ENCODE measurements around the gene CNTNAP4. TPM values are rescaled to one million over a fixed set of nuclear protein-coding genes. Genes with fewer than 3 reads are reported as not detected.

CNTNAP4 gene
- total RNA-seq, 6 experiments from 2014 or later = not detected

- Mint-ChIP-seq H3K4me1 (ENCODE audit: low read depth) (no peaks in the 10 kb centered on the region), H3K27ac (no peak overlapping the region), H3K27me3 (ENCODE audit: insufficient read depth) (no peaks in the 10 kb centered on the region), H3K36me3 (ENCODE audit: low read depth) (no peaks in the 10 kb centered on the region), H3K9me3 (peaks cover 40% of the 10 kb centered on the region), H3K4me3 (no peak overlapping the region)
- no peak for DNase-seq
- TF ChIP-seq CTCF (IDR thresholded peaks at IDR 0.05) = no peak
Measured at GRCh38 chr16:76484020-76484419, 206.8 kb downstream of the CNTNAP4 start.

- no peaks in the 10 kb centered on the region for H3K27me3 Mint-ChIP-seq (ENCODE audit: insufficient read depth)
- H3K4me1 Mint-ChIP-seq (ENCODE audit: low read depth) = no peaks in the 10 kb centered on the region
- no peaks in the 10 kb centered on the region for H3K36me3 Mint-ChIP-seq (ENCODE audit: low read depth)
- peaks cover 42% of the 10 kb centered on the region for H3K9me3 Mint-ChIP-seq
- H3K27ac Mint-ChIP-seq = no peak overlapping the region
- H3K4me3 Mint-ChIP-seq = no peak overlapping the region
- TF ChIP-seq CTCF (IDR thresholded peaks at IDR 0.05) = no peak
- DNase-seq = no peak
Measured at GRCh38 chr16:76486740-76487139, 209.5 kb downstream of the CNTNAP4 start.

- DNase-seq = no peak
- Mint-ChIP-seq H3K27ac (no peak overlapping the region), H3K4me1 (ENCODE audit: low read depth) (no peaks in the 10 kb centered on the region), H3K36me3 (ENCODE audit: low read depth) (no peaks in the 10 kb centered on the region), H3K27me3 (ENCODE audit: insufficient read depth) (no peaks in the 10 kb centered on the region), H3K9me3 (peaks cover 37% of the 10 kb centered on the region), H3K4me3 (no peak overlapping the region)
- TF ChIP-seq CTCF (IDR thresholded peaks at IDR 0.05) = no peak
Measured at GRCh38 chr16:76487411-76488064, 210.3 kb downstream of the CNTNAP4 start.

- H3K36me3 Mint-ChIP-seq (ENCODE audit: low read depth) = no peaks in the 10 kb centered on the region
Measured at GRCh38 chr16:76488065-76488417, 210.8 kb downstream of the CNTNAP4 start.

GRCh38 chr16:76490036-76490639 lies 212.9 kb downstream of the CNTNAP4 start:
- H3K36me3 Mint-ChIP-seq (ENCODE audit: low read depth) = no peaks in the 10 kb centered on the region
- no peak overlapping the region for H3K4me3 Mint-ChIP-seq
- H3K9me3 Mint-ChIP-seq = peaks cover 21% of the 10 kb centered on the region
- H3K27ac Mint-ChIP-seq = no peak overlapping the region
- no peaks in the 10 kb centered on the region for H3K4me1 Mint-ChIP-seq (ENCODE audit: low read depth)
- DNase-seq = no peak
- no peaks in the 10 kb centered on the region for H3K27me3 Mint-ChIP-seq (ENCODE audit: insufficient read depth)
- no peak for TF ChIP-seq CTCF (IDR thresholded peaks at IDR 0.05)

More at GRCh38 chr16:76488065-76488417, 210.8 kb downstream of the CNTNAP4 start:
- no peak for TF ChIP-seq CTCF (IDR thresholded peaks at IDR 0.05)
- DNase-seq = no peak
- Mint-ChIP-seq H3K27ac (no peak overlapping the region), H3K4me1 (ENCODE audit: low read depth) (no peaks in the 10 kb centered on the region), H3K4me3 (no peak overlapping the region), H3K9me3 (peaks cover 32% of the 10 kb centered on the region), H3K27me3 (ENCODE audit: insufficient read depth) (no peaks in the 10 kb centered on the region)

Measured in HFFc6 (cell line).